ENCODE results near the gene VAMP5.

DNA sequence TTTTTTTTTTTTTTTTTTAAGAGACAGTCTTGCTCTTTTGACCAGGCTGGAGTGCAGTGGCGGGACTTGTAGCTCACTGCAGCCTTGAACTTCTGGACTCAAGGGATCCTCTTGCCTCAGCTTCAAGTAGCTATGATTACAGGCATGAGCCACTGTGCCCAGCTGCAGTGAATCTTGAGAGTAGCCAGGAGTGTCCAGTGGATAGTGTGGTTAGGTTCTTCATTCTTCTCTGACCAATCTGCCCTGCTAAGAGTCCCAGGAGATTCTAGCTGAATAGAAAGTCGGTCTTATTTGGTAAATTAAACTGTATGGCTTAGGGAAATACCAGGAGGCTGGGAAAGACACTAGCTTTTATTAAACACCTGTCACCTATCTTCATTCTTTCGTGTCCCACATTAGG, 47.1 kb downstream of the VAMP5 start:
- TF ChIP-seq SP4 (IDR thresholded peaks at IDR 0.05; ENCODE audit: low read length) (no peak), ZNF274 (IDR thresholded peaks at IDR 0.05; ENCODE audit: borderline replicate concordance, extremely low read depth, low read length) (no peak), CTCF (IDR thresholded peaks at IDR 0.05; ENCODE audit: control extremely low read depth in 1 of 3, insufficient read depth in 1 of 3, low read depth in 1 of 3, low read length in 3 of 3) (no peak), EZH2 (IDR thresholded peaks at IDR 0.05; ENCODE audit: low read depth, low read length, severe bottlenecking) (no peak), RBBP5 (IDR thresholded peaks at IDR 0.05; ENCODE audit: borderline replicate concordance, low read depth, low read length) (no peak), BRCA1 (IDR thresholded peaks at IDR 0.05; ENCODE audit: low read depth, low read length) (no peak), BACH1 (IDR thresholded peaks at IDR 0.05; ENCODE audit: low read length) (no peak), SIRT6 (IDR thresholded peaks at IDR 0.05; ENCODE audit: low read length) (no peak), MAFK (IDR thresholded peaks at IDR 0.05; ENCODE audit: low read depth, low read length) (no peak), RNF2 (IDR thresholded peaks at IDR 0.05; ENCODE audit: borderline replicate concordance, low read depth, low read length, missing control alignments, poor library complexity, severe bottlenecking) (no peak), RAD21 (IDR thresholded peaks at IDR 0.05 in 1 of 2, conservative IDR thresholded peaks at IDR 0.05 in 1 of 2; ENCODE audit: low read depth in 2 of 2, low read length in 2 of 2) (no peak), TAF7 (optimal IDR thresholded peaks at IDR 0.05; ENCODE audit: borderline replicate concordance, low read depth, low read length) (no peak), ASH2L (IDR thresholded peaks at IDR 0.05; ENCODE audit: low read length) (no peak), POU5F1 (IDR thresholded peaks at IDR 0.05; ENCODE audit: low read depth, low read length) (no peak)

Measured in H1 (cell line).